PC-3 (cell line): ENCODE measurements around the gene BPIFB1. TPM values are rescaled to one million over a fixed set of nuclear protein-coding genes. Genes with fewer than 3 reads are reported as not detected.

Experiments used
- ATAC-seq: fragments of 200-7000 bp; cut with Tn5 transposase; 2 replicates; pipeline ENCODE4 v1.9.1; 2020; ENCODE audit warnings: mild to moderate bottlenecking, moderate library complexity
- BruUV-seq: library from RNA; stranded (reverse); fragments of 400-500 nt; replicated peaks from 2 replicates; lab custom pipeline; 2021; lab: Mats Ljungman, UMichigan
- CTCF ChIA-PET: fragments of 300-600 bp; sonication (Branson Sonifier 250); formaldehyde crosslinking; loops from one replicate; lab custom pipeline; 2022; ENCODE audit warnings: antibody characterized with exemption; lab: Charles Lee
- POLR2A ChIA-PET: fragments of 300-600 bp; sonication (Branson Sonifier 250); formaldehyde crosslinking; loops from one replicate; lab custom pipeline; 2022; ENCODE audit warnings: antibody characterized with exemption; ENCODE audit not compliant: unreplicated experiment; lab: Charles Lee
- DNase-seq: peaks from one replicate; pipeline ENCODE4 v3.0.0-alpha.2; 2015
- H2AFZ ChIP-seq: fragments of 300-600 bp; sonication (generic); 2 replicates; pipeline ENCODE4 v1.6.0; 2016; ENCODE audit warnings: antibody characterized with exemption, low read length
- H3F3A ChIP-seq: fragments of 300-600 bp; sonication (generic); one replicate; pipeline ENCODE4 v1.6.0; 2017; ENCODE audit warnings: antibody characterized with exemption, low read length, control low read depth, mild to moderate bottlenecking; ENCODE audit not compliant: unreplicated experiment
- H3K27ac ChIP-seq: fragments of 300-600 bp; sonication (generic); 2 replicates; pipeline ENCODE4 v1.5.1; 2016; ENCODE audit warnings: mild to moderate bottlenecking, low read length
- H3K27me3 ChIP-seq: fragments of 300-600 bp; sonication (generic); 2 replicates; pipeline ENCODE4 v1.6.1; 2016; ENCODE audit warnings: low read length, mixed read lengths
- H3K36me3 ChIP-seq: fragments of 300-600 bp; sonication (generic); 2 replicates; pipeline ENCODE4 v1.6.1; 2016; ENCODE audit warnings: low read depth, mixed run types, low read length, mixed read lengths
- H3K4me1 ChIP-seq: fragments of 300-600 bp; sonication (generic); 2 replicates; pipeline ENCODE4 v1.5.1; 2016; ENCODE audit warnings: low read length; ENCODE audit not compliant: insufficient read depth
- H3K4me2 ChIP-seq: fragments of 300-600 bp; sonication (generic); 2 replicates; pipeline ENCODE4 v1.6.0; 2016; ENCODE audit warnings: low read length
- H3K4me3 ChIP-seq: fragments of 300-600 bp; sonication (generic); 2 replicates; pipeline ENCODE4 v1.5.1; 2016; ENCODE audit warnings: mild to moderate bottlenecking, low read length, mixed read lengths
- H3K79me2 ChIP-seq: fragments of 300-600 bp; sonication (generic); 2 replicates; pipeline ENCODE4 v1.6.1; 2017; ENCODE audit warnings: low read length, mixed read lengths
- H3K9ac ChIP-seq: fragments of 300-600 bp; sonication (generic); 2 replicates; pipeline ENCODE4 v1.6.0; 2016; ENCODE audit warnings: mild to moderate bottlenecking, low read length
- H3K9me2 ChIP-seq: fragments of 300-600 bp; sonication (generic); replicated peaks from 2 replicates; pipeline ENCODE4 v1.6.1; 2016; ENCODE audit warnings: mixed run types, low read length, mixed read lengths
- H3K9me3 ChIP-seq: fragments of 300-600 bp; sonication (generic); 2 replicates; pipeline ENCODE4 v1.6.1; 2016; ENCODE audit warnings: low read length, mixed read lengths
- H4K20me1 ChIP-seq: fragments of 300-600 bp; sonication (generic); 2 replicates; pipeline ENCODE4 v1.6.1; 2016; ENCODE audit warnings: low read length, mixed read lengths
- CTCF ChIP-seq: fragments of 300-600 bp; sonication (generic); conservative IDR thresholded peaks from 2 replicates; pipeline ENCODE4 v1.5.1; 2017; ENCODE audit warnings: antibody characterized with exemption, low read depth, mild to moderate bottlenecking, low read length
- EZH2 ChIP-seq: fragments of 300-600 bp; sonication (generic); IDR thresholded peaks from one replicate; pipeline ENCODE4 v1.6.1; 2017; ENCODE audit warnings: antibody characterized with exemption, mild to moderate bottlenecking, low read length; ENCODE audit not compliant: unreplicated experiment
- EZH2phosphoT487 ChIP-seq: fragments of 300-600 bp; sonication (generic); IDR thresholded peaks from 2 replicates; pipeline ENCODE4 v1.6.1; 2018; ENCODE audit warnings: mild to moderate bottlenecking, antibody characterized with exemption, low read length, borderline replicate concordance
- intact Hi-C: fragments of 100-400 bp; cut with micrococcal nuclease; formaldehyde crosslinking; loops from 2 replicates; pipeline ENCODE4 v1.9.0; 2023
- total RNA-seq: library from RNA; depleted of rRNA; stranded (reverse); fragments of >200 nt; gene quantifications from 2 replicates; pipeline ENCODE4 v1.2.3, GENCODE V29; 2014

The BPIFB1 gene
- total RNA-seq, 1 experiment from 2014 or later, result not detected

- ChIA-PET CTCF (no interaction called here), POLR2A (no interaction called here)
- no peak for ATAC-seq
Measured at GRCh38 chr20:33301192-33301930, 18.3 kb downstream of the BPIFB1 start.

GRCh38 chr20:33303595-33303994 lies 20.6 kb downstream of the BPIFB1 start:
- H3K4me1 ChIP-seq, result no peaks in the 10 kb centered on the region
- BruUV-seq, result no TSS peak
- H3K9ac ChIP-seq, result no peak overlapping the region
- H3K9me3 ChIP-seq, result no peaks in the 10 kb centered on the region
- no peaks in the 10 kb centered on the region for H3K36me3 ChIP-seq
- ChIA-PET POLR2A (no interaction called here), CTCF (no interaction called here)
- no peak overlapping the region for H3K4me3 ChIP-seq
- H4K20me1 ChIP-seq, result no peaks in the 10 kb centered on the region
- DNase-seq (no peak), ATAC-seq (no peak)
- peaks cover 4% of the 10 kb centered on the region; the same call in 1 of the 2 replicates for H3K27me3 ChIP-seq
- H3F3A ChIP-seq, result no peaks in the 10 kb centered on the region
- H3K27ac ChIP-seq, result no peak overlapping the region
- no peak for TF ChIP-seq CTCF
- no peak for TF ChIP-seq EZH2phosphoT487
- no peaks in the 10 kb centered on the region for H3K79me2 ChIP-seq
- H2AFZ ChIP-seq, result no peak overlapping the region
- no peaks in the 10 kb centered on the region for H3K9me2 ChIP-seq
- intact Hi-C loops, result no loop called here
- no peak overlapping the region for H3K4me2 ChIP-seq

More at GRCh38 chr20:33301192-33301930, 18.3 kb downstream of the BPIFB1 start:
- intact Hi-C loops, result no loop called here
- Histone ChIP-seq H3K27me3 (peaks cover 6% of the 10 kb centered on the region; the same call in 1 of the 2 replicates), H2AFZ (no peak overlapping the region), H3K9me3 (no peaks in the 10 kb centered on the region), H3K4me2 (no peak overlapping the region), H3K4me1 (no peaks in the 10 kb centered on the region), H3K4me3 (no peak overlapping the region), H3K9me2 (no peaks in the 10 kb centered on the region), H3K9ac (no peak overlapping the region), H3K27ac (no peak overlapping the region), H4K20me1 (no peaks in the 10 kb centered on the region), H3F3A (no peaks in the 10 kb centered on the region), H3K36me3 (no peaks in the 10 kb centered on the region), H3K79me2 (no peaks in the 10 kb centered on the region)
- TF ChIP-seq EZH2, result no peak
- no peak for TF ChIP-seq EZH2phosphoT487
- no peak for TF ChIP-seq CTCF
- no TSS peak for BruUV-seq
- DNase-seq, result no peak

- Histone ChIP-seq H3K9me2 (no peaks in the 10 kb centered on the region), H4K20me1 (no peaks in the 10 kb centered on the region), H3F3A (no peaks in the 10 kb centered on the region), H3K4me3 (no peak overlapping the region), H3K4me2 (no peak overlapping the region), H3K9ac (no peak overlapping the region), H3K27me3 (peaks cover 4% of the 10 kb centered on the region; the same call in 1 of the 2 replicates), H3K36me3 (no peaks in the 10 kb centered on the region), H3K27ac (no peak overlapping the region), H2AFZ (no peak overlapping the region), H3K79me2 (no peaks in the 10 kb centered on the region), H3K4me1 (no peaks in the 10 kb centered on the region), H3K9me3 (no peaks in the 10 kb centered on the region)
- intact Hi-C loops, result no loop called here
- CTCF ChIA-PET, result no interaction called here
- BruUV-seq, result no TSS peak
- ATAC-seq (no peak), DNase-seq (no peak)
- POLR2A ChIA-PET, result no interaction called here
- TF ChIP-seq EZH2 (no peak), CTCF (no peak), EZH2phosphoT487 (no peak)
Measured at GRCh38 chr20:33304046-33304445, 21.0 kb downstream of the BPIFB1 start.
